HCT116 (cell line): ENCODE data around the gene NOTUM. TPM values are rescaled to one million over a fixed set of nuclear protein-coding genes. Genes with fewer than 3 reads are reported as not detected.

Source experiments
- ATAC-seq: fragments of 200-7000 bp; cut with Tn5 transposase; 2 replicates; pipeline ENCODE4 v1.9.1; 2020; ENCODE audit warnings: mild to moderate bottlenecking, moderate library complexity
- BruUV-seq: library from RNA; stranded (reverse); fragments of 400-500 nt; replicated peaks from 2 replicates; lab custom pipeline; 2021; lab: Mats Ljungman, UMichigan
- CTCF ChIA-PET: fragments of 300-600 bp; sonication (Branson Sonifier 250); formaldehyde crosslinking; loops from one replicate; lab custom pipeline; 2021; ENCODE audit warnings: antibody characterized with exemption; lab: Charles Lee
- POLR2A ChIA-PET: fragments of 300-600, 350-600 bp; sonication (Branson Sonifier 250); formaldehyde crosslinking; loops from one replicate; lab custom pipeline; 2021; ENCODE audit warnings: antibody characterized with exemption; lab: Charles Lee
- RAD21 ChIA-PET, 2 experiments: fragments of 300-600 bp; sonication (Branson Sonifier 250); formaldehyde crosslinking; loops; one replicate each; lab custom pipeline; 2023; ENCODE audit warnings: low total read pairs in 2 of 2; ENCODE audit not compliant: uncharacterized antibody in 2 of 2, unreplicated experiment in 2 of 2, low non-redundant PET in 1 of 2; lab: Charles Lee
- DNase-seq: peaks from one replicate; pipeline ENCODE4 v3.0.0-alpha.2; 2010; ENCODE audit warnings: low read depth, low spot score
- H2AFZ ChIP-seq: fragments of 200-600 bp; shearing (Covaris generic), sonication (generic); 2 replicates; pipeline ENCODE4 v1.6.1; 2017; ENCODE audit warnings: low read depth, mixed run types, mixed read lengths, antibody characterized with exemption, low read length; ENCODE audit not compliant: poor library complexity, severe bottlenecking
- H3K27ac ChIP-seq: 2 replicates; pipeline ENCODE4 v1.5.1; 2012; ENCODE audit warnings: low read depth, low read length
- H3K27me3 ChIP-seq: fragments of 200-600 bp; sonication (generic); 2 replicates; pipeline ENCODE4 v1.6.1; 2016; ENCODE audit warnings: mixed run types, low read length, mixed read lengths; ENCODE audit not compliant: insufficient read depth
- H3K36me3 ChIP-seq, 2 experiments: fragments of 200-500 bp in 1 of 2; fragments of 200-600 bp in 1 of 2; sonication (Bioruptor generic) in 1 of 2; sonication (generic) in 1 of 2; 2 replicates each; pipeline versions ENCODE4 v1.5.1 to v1.6.1; 2014 to 2016; ENCODE audit warnings: low read length in 2 of 2, inconsistent platforms in 1 of 2, mixed read lengths in 1 of 2, mixed run types in 1 of 2; ENCODE audit not compliant: insufficient read depth in 2 of 2, control insufficient read depth in 1 of 2
- H3K4me1 ChIP-seq, 2 experiments: fragments of 200-600 bp in 1 of 2; sonication (generic) in 1 of 2; 2 replicates each; pipeline versions ENCODE4 v1.5.1 to v1.6.1; 2012 to 2017; ENCODE audit warnings: low read length in 2 of 2, inconsistent platforms in 1 of 2, mild to moderate bottlenecking in 1 of 2, mixed read lengths in 1 of 2, mixed run types in 1 of 2, moderate library complexity in 1 of 2; ENCODE audit not compliant: insufficient read depth in 2 of 2, control insufficient read depth in 1 of 2
- H3K4me2 ChIP-seq: fragments of 200-600 bp; sonication (generic); 2 replicates; pipeline ENCODE4 v1.6.1; 2017; ENCODE audit warnings: mixed run types, low read length, mixed read lengths
- H3K4me3 ChIP-seq, 2 experiments: fragments of 200-600 bp in 1 of 2; sonication (generic) in 1 of 2; replicated peaks in 1 of 2; 2 replicates each; pipeline ENCODE4 v1.5.1; 2011 to 2016; ENCODE audit warnings: low read length in 2 of 2, control low read depth in 1 of 2, low read depth in 1 of 2, mild to moderate bottlenecking in 1 of 2, mixed read lengths in 1 of 2, mixed run types in 1 of 2
- H3K79me2 ChIP-seq: fragments of 200-600 bp; sonication (generic); 2 replicates; pipeline ENCODE4 v1.6.1; 2017; ENCODE audit warnings: mild to moderate bottlenecking, mixed run types, low read length, moderate library complexity, mixed read lengths; ENCODE audit not compliant: insufficient read depth
- H3K9ac ChIP-seq: fragments of 200-600 bp; sonication (generic); 2 replicates; pipeline ENCODE4 v1.6.1; 2016; ENCODE audit warnings: low read length, mixed read lengths
- H3K9me2 ChIP-seq: fragments of 200-600 bp; sonication (generic), shearing (Covaris generic); 2 replicates; pipeline ENCODE4 v1.6.1; 2017; ENCODE audit warnings: mixed run types, mild to moderate bottlenecking, moderate library complexity; ENCODE audit not compliant: insufficient read depth
- H3K9me3 ChIP-seq, 2 experiments: fragments of 200-500 bp in 1 of 2; fragments of 200-600 bp in 1 of 2; sonication (Bioruptor generic) in 1 of 2; sonication (generic) in 1 of 2; 2 replicates each; pipeline ENCODE4 v1.6.1; 2014 to 2017; ENCODE audit warnings: low read length in 2 of 2, mixed read lengths in 2 of 2, inconsistent platforms in 1 of 2, low read depth in 1 of 2, mild to moderate bottlenecking in 1 of 2, mixed run types in 1 of 2, moderate library complexity in 1 of 2; ENCODE audit not compliant: control insufficient read depth in 1 of 2, insufficient read depth in 1 of 2
- H4K20me1 ChIP-seq: fragments of 200-600 bp; sonication (generic), shearing (Covaris generic); 2 replicates; pipeline ENCODE4 v1.6.1; 2017; ENCODE audit warnings: mixed run types, mild to moderate bottlenecking, moderate library complexity; ENCODE audit not compliant: insufficient read depth
- CBX3 ChIP-seq: IDR thresholded peaks from 2 replicates; pipeline ENCODE4 v1.6.1; 2012; ENCODE audit warnings: low read depth
- EZH2phosphoT487 ChIP-seq: fragments of 200-600 bp; IDR thresholded peaks from 2 replicates; pipeline ENCODE4 v1.6.1; 2018; ENCODE audit warnings: antibody characterized with exemption, borderline replicate concordance
- FOSL1 ChIP-seq: IDR thresholded peaks from 2 replicates; pipeline ENCODE4 v1.6.1; 2012; ENCODE audit warnings: low read depth
- RAD21 ChIP-seq: IDR thresholded peaks from 2 replicates; pipeline ENCODE4 v1.6.1; 2012; ENCODE audit warnings: low read depth, mild to moderate bottlenecking
- SIN3A ChIP-seq: IDR thresholded peaks from 2 replicates; pipeline ENCODE4 v1.6.1; 2012; ENCODE audit warnings: low read depth
- TCF7L2 ChIP-seq: IDR thresholded peaks from 2 replicates; pipeline ENCODE4 v1.7.0; 2011; ENCODE audit warnings: borderline replicate concordance, inconsistent platforms; ENCODE audit not compliant: insufficient read depth, insufficient read length; ENCODE audit errors: extremely low read depth
- ZBTB33 ChIP-seq: IDR thresholded peaks from 2 replicates; pipeline ENCODE4 v1.6.1; 2011; ENCODE audit warnings: mild to moderate bottlenecking, low read length, moderate library complexity; ENCODE audit not compliant: insufficient replicate concordance; ENCODE audit errors: extremely low read depth
- intact Hi-C: fragments of 100-400 bp; cut with micrococcal nuclease; formaldehyde crosslinking; loops from 2 replicates; pipeline ENCODE4 v1.10.0; 2022
- total RNA-seq: library from RNA; stranded (reverse); gene quantifications from one replicate; pipeline ENCODE4 v1.2.1, GENCODE V29; 2021; ENCODE audit not compliant: unreplicated experiment
- TF ChIP-seq, protein P1 (sequence below): IDR thresholded peaks from 2 replicates; pipeline ENCODE4 v1.6.1; 2012; ENCODE audit warnings: low read depth

Gene NOTUM
- total RNA-seq, 1 experiment from 2014 or later = 12.5 TPM

DNA sequence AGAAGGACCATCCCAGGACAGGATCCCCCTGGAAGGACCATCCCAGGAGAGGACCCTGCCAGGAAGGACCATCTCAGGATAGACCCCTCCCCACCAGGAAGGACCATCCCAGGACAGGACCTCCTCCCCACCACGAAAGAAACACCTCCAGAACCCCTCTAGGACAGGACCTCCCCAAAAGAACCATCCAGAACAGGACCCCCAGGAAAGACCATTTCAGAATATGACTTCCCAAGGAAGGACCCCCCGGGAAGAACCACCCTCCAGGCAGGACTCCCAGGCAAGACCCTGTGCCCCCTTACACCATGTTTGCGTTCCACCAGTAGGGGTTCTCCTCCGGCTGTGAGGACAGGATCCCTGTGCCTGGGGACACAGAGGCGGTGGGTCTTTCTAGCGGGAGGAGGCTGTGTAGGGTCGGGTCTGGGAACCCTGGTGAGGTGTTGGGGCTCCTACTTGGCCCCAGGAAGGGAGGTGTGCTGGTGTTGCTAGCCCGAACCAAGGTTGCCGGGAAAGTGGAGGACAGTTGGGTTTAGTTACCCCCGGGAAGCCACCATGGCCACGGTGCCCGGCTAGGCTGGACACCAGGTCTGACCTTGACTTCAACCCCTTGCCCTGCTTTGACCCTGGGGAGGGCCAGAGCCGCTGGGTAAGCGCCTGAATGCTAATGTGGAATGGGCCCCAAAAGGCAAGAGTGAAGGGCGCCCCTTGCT, 2.2 kb downstream of the NOTUM start (continued):
- TF ChIP-seq RAD21 (no peak), ZBTB33 (no peak)

- intact Hi-C loops = no loop called here
- ChIA-PET RAD21 (no interaction called here), CTCF (interaction anchor here (0.6 kb wide), 1 partner anchor 64 kb away, joined by 3 read pairs; no protein-coding TSS in a partner anchor), POLR2A (no interaction called here)
- DNase-seq = no peak
- Histone ChIP-seq H2AFZ (no peak overlapping the region), H3K4me3 (no peak overlapping the region), H3K79me2 (no peaks in the 10 kb centered on the region), H3K9me3 (no peaks in the 10 kb centered on the region), H3K9ac (no peak overlapping the region), H3K9me2 (no peaks in the 10 kb centered on the region), H3K27ac (no peak overlapping the region), H3K4me2 (no peak overlapping the region), H3K4me1 (peaks cover 11 to 22% of the 10 kb centered on the region in 2 experiments), H3K27me3 (no peaks in the 10 kb centered on the region), H4K20me1 (no peaks in the 10 kb centered on the region), H3K36me3 (no peaks in the 10 kb centered on the region)
- no peak for TF ChIP-seq EZH2phosphoT487
- TF ChIP-seq CBX3 = no peak
- no peak for TF ChIP-seq RAD21
- TF ChIP-seq, protein P1, sequence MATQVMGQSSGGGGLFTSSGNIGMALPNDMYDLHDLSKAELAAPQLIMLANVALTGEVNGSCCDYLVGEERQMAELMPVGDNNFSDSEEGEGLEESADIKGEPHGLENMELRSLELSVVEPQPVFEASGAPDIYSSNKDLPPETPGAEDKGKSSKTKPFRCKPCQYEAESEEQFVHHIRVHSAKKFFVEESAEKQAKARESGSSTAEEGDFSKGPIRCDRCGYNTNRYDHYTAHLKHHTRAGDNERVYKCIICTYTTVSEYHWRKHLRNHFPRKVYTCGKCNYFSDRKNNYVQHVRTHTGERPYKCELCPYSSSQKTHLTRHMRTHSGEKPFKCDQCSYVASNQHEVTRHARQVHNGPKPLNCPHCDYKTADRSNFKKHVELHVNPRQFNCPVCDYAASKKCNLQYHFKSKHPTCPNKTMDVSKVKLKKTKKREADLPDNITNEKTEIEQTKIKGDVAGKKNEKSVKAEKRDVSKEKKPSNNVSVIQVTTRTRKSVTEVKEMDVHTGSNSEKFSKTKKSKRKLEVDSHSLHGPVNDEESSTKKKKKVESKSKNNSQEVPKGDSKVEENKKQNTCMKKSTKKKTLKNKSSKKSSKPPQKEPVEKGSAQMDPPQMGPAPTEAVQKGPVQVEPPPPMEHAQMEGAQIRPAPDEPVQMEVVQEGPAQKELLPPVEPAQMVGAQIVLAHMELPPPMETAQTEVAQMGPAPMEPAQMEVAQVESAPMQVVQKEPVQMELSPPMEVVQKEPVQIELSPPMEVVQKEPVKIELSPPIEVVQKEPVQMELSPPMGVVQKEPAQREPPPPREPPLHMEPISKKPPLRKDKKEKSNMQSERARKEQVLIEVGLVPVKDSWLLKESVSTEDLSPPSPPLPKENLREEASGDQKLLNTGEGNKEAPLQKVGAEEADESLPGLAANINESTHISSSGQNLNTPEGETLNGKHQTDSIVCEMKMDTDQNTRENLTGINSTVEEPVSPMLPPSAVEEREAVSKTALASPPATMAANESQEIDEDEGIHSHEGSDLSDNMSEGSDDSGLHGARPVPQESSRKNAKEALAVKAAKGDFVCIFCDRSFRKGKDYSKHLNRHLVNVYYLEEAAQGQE = no peak
- TF ChIP-seq FOSL1 = no peak
- TF ChIP-seq SIN3A = no peak
- no peak for TF ChIP-seq TCF7L2
- ATAC-seq = no peak
- no TSS peak for BruUV-seq
Observed at GRCh38 chr17:81957691-81958432, 3.1 kb downstream of the NOTUM start.
